KBM-7 (cell line): ENCODE data around the gene ASB8.
"Not testable (repeated sequence)": the region's sequence is repeated elsewhere in the genome, so short reads cannot be mapped to it uniquely, and the experiment has no call there.

ENCODE experiments used
- DNase-seq: peaks from one replicate; pipeline ENCODE4 v3.0.0-alpha.2; 2015
- in situ Hi-C: fragments of 300-500 bp; cut with MboI; formaldehyde crosslinking; loops from 2 replicates; pipeline ENCODE4 v1.14.3; 2020; ENCODE audit warnings: low sequenced_read_pairs, low pct_unique_long_range_greater_than_20kb, mixed read lengths

ASB8 gene

GRCh38 chr12:48183876-48184548 is 26.7 kb upstream of the ASB8 start:
- in situ Hi-C loops = no loop called here
- no peak for DNase-seq

GRCh38 chr12:48183091-48183875 is 26.0 kb upstream of the ASB8 start, which contains the start of gene CCDC184:
TSS of gene CCDC184 (plus strand) at chr12:48183644. CDS start at chr12:48184123, 479 bp downstream.
- in situ Hi-C loops = no loop called here
- peak; percentile 78 for DNase-seq

DNA sequence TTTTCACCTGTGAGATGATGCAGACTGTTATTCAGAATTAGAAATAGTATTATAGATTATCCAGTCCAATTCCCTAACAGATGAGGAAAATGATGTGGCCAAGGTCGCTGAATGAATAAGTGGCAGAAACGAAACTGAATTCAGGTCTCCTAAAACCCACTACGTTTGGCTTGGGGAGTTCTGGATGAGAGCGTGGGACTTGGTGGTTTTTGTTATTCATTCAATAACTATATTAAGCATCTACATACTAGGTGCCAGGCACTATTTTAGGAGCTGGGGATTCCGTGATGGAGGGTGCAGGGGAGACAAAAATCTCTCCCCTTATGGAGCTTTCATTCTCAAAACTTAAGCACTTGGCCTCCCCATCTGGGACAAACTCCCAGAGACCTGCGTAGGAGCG is 25.3 kb upstream of the ASB8 start:
- in situ Hi-C loops = no loop called here
- no peak for DNase-seq

DNA sequence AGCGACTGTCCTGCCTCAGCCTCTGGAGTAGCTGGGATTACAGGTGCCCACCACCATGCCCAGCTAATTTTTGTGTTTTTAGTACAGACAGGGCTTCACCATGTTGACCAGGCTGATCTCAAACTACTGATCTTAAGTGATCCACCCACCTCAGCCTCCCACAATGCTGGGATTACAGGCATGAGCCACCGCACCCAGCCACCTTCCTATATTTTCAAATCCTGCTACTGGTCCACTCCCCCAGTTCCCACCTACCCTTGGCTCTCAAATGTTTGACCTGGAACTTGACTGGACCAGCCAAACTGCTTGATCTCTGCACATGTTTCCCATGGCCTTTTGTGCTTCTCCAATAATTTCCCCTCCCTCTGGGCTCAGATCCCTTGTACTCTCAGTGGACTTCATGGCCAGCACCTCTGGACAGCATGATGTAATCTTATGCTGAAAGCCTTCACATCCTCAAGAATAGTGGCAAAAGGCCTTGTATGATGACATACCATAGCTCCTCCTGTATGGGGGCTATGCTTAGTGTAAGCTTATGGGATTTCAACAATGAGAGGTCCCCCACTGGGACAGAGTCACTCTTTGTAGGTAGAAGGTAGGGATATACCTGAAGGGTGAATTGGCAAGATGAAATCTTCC is 23.7 kb upstream of the ASB8 start:
- in situ Hi-C loops = no loop called here
- DNase-seq = no peak

DNA sequence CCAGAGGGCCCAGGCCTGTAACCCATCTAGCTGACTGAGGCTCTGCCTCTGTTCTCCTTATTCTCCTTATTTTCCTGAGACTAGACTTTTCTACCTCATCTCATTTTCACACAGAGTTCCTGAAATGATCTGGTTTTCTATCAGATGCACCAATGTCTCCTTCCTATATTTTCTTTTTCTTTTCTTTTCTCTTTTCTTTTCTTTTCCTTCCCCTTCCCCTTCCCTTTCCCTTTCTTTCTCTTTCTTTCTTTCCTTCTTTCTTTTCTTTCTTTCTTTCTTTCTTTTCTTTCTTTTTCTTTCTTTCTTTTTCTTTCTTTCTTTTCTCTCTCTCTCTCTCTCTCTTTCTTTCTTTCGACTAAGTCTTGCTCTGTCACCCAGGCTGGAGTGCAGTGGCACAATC is 23.1 kb upstream of the ASB8 start:
- no peak for DNase-seq
- in situ Hi-C loops = no loop called here

DNA sequence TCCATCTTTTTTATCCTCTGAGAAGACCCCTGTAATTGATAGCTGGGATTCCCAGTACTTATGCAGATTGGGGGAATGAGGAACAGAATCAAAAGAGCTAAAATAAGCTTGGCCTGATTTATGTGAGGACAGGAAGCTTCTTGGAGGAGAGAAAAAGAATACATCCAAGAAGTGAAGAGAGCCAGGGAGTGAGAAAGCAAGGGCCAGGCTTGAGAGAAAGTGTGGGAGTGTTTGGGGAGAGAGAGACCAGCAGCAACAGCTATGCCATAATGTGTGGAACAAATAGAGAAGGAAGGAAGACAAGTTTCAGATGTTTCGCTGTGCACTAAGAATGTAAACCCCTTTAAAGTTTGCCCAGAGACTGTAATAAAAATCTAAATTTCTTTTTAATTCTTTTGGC is 22.2 kb upstream of the ASB8 start:
- DNase-seq = no peak
- in situ Hi-C loops = no loop called here

- in situ Hi-C loops = no loop called here
- DNase-seq = no peak
Measured at GRCh38 chr12:48177982-48178381, 20.7 kb upstream of the ASB8 start.

- in situ Hi-C loops = no loop called here
- DNase-seq = no peak
Measured at GRCh38 chr12:48176417-48176751, 19.1 kb upstream of the ASB8 start.

- no peak for DNase-seq
- in situ Hi-C loops = no loop called here
Measured at GRCh38 chr12:48175613-48176416, 18.5 kb upstream of the ASB8 start.

DNA sequence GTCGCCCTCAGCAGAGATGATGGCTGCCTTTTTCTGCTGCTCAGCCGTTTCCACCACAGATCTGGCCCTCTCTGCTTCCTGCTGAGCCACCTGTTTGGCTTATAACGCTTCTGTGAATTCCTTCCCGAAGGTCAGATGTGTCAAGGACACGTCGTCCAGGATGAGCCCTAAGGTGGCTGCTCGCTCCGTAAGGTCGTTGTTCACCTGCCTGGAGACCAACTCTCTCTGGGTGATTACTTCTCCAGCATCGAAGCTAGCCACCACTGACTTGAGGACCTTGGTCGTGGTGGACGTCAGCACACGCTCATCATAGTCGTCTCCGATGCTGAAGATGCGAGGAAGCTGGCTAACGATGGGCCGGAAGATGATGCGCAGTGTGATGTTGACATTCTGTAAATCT is 11.7 kb upstream of the ASB8 start:
- in situ Hi-C loops = no loop called here
- no peak for DNase-seq

DNA sequence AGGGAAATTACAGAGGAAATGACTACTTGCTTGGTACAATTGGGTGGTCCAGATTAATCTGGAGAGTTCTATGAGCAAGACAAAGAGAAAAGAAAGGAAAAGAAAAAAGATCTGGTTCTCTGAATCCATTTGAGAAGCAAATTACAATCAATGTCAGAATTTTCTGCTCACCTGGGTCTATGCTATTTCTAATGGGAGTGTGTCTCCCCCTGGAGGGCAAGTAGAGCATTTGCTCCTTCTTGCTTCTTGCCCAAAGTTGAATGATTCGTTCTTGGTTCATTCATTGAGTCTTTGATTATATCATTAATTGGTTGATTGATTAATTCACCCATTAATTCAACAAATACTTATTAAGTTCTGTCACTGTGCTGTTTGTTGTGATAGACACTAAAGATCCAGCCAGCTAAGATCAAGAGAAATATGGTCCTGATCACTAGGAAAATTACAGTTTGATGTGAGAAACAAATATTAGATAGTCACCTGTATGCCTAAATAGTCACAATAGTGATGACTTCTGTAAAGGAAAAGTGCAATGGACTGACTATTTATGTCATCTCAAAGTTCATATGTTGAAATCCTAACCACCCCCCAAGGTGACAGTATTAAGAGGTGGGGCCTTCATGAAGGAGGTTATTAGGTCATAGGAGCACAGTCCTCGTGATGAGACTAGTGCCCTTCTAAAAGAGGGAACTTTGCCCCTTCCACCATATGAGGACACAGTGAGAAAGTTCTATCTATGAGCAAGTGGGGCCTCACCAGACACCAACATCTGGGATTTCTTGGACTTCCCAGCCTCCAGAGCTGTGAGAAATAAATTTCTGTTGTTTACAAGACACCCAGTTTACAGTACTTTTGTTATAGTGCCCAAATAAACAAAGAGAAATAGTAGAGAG is 8.0 kb upstream of the ASB8 start:
- in situ Hi-C loops = no loop called here
- DNase-seq = peak; percentile 40

- in situ Hi-C loops = no loop called here
- no peak for DNase-seq
Measured at GRCh38 chr12:48164451-48164850, 7.1 kb upstream of the ASB8 start.

DNA sequence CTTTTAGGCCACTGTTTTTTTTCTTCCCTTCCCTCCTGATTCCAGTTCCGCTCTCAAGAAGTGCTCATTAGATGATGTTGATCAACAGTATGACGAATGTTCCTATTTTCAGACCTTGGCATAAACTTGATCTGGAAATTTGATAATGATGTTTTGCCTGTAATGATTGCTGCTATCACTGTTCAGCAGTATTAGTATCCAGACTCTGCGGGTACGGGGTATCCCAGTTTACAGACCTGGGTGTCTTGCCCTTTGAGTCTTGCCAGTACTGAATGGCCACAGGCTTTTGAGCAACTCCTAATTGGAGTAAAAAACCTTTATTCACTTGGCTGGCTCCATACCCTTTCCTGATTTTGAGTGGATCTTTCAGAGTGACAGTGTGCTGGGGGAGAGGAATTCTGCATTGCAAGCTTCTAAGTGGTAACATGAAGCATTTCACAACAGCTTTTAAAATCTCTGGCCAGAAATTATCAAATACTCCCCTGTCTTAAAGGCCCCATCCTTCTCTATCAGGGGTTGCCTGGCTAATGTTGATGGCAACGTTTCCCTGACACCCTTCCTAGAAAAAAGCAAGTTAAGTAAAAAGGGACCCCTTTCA is 5.9 kb upstream of the ASB8 start:
- in situ Hi-C loops = no loop called here
- no peak for DNase-seq

- peak; percentile 82 for DNase-seq
- in situ Hi-C loops = no loop called here
Measured at GRCh38 chr12:48160807-48161206, 3.5 kb upstream of the ASB8 start.

DNA sequence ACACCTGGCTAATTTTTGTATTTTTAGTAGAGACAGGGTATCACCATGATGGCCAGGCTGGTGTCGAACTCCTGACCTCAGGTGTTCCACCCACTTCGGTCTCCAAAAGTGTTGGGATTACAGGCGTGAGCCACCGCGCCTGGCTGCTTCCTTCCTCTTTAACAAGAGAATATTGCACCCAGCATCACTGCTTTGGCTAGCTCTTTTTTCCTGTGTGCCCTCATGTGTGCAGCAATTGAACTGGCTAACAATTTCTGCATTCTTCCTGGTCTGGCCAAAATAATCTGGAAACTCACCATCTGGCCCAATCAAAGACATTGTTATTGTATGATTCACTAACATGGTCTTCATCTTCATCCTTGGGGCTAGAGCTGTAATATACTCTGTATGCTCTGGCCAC is 2.7 kb upstream of the ASB8 start:
- peak; percentile 39 for DNase-seq
- in situ Hi-C loops = no loop called here

GRCh38 chr12:48157889-48158370 is 615 bp upstream of the ASB8 start:
- in situ Hi-C loops = no loop called here
- no peak for DNase-seq

- no peak for DNase-seq
- in situ Hi-C loops = no loop called here
Measured at GRCh38 chr12:48156652-48157017, 680 bp downstream of the ASB8 start.

GRCh38 chr12:48155786-48156185 is 1.5 kb downstream of the ASB8 start:
- DNase-seq, in situ Hi-C loops: not testable (repeated sequence)
